Loucy (cell line): Measurements from ENCODE around the gene NRP1.

Source experiments
- H2AFZ ChIP-seq: fragments of 200-600 bp; sonication (generic); 2 replicates; pipeline ENCODE4 v1.6.0; 2016; ENCODE audit warnings: antibody characterized with exemption, mild to moderate bottlenecking, low read length, moderate library complexity
- H3F3A ChIP-seq: fragments of 200-600 bp; 2 replicates; pipeline ENCODE4 v1.6.0; 2016; ENCODE audit warnings: antibody characterized with exemption, low read depth, mild to moderate bottlenecking
- H3K27me3 ChIP-seq: fragments of 200-600 bp; sonication (generic); 2 replicates; pipeline ENCODE4 v1.6.1; 2014; ENCODE audit warnings: low read length, mild to moderate bottlenecking; ENCODE audit not compliant: insufficient read depth, poor library complexity, severe bottlenecking
- H3K36me3 ChIP-seq: fragments of 200-600 bp; sonication (generic); 2 replicates; pipeline ENCODE4 v1.6.1; 2016; ENCODE audit warnings: low read length; ENCODE audit not compliant: insufficient read depth
- H3K4me1 ChIP-seq: fragments of 200-600 bp; sonication (generic); 2 replicates; pipeline ENCODE4 v1.5.1; 2014; ENCODE audit warnings: low read length, mild to moderate bottlenecking; ENCODE audit not compliant: insufficient read depth, poor library complexity, severe bottlenecking
- H3K4me2 ChIP-seq: fragments of 200-600 bp; sonication (generic); 2 replicates; pipeline ENCODE4 v1.6.0; 2014; ENCODE audit warnings: antibody characterized with exemption, low read length, low read depth, mild to moderate bottlenecking; ENCODE audit not compliant: poor library complexity, severe bottlenecking
- H3K4me3 ChIP-seq: fragments of 200-600 bp; sonication (generic); 2 replicates; pipeline ENCODE4 v1.5.1; 2014; ENCODE audit warnings: low read length, mild to moderate bottlenecking, mixed read lengths; ENCODE audit not compliant: poor library complexity, severe bottlenecking
- H3K79me2 ChIP-seq: fragments of 200-600 bp; sonication (generic); 2 replicates; pipeline ENCODE4 v1.6.1; 2014; ENCODE audit warnings: low read length; ENCODE audit not compliant: insufficient read depth
- H3K9ac ChIP-seq: fragments of 200-600 bp; sonication (generic); 2 replicates; pipeline ENCODE4 v1.6.0; 2014; ENCODE audit warnings: mild to moderate bottlenecking, low read depth, low read length, moderate library complexity; ENCODE audit not compliant: poor library complexity, severe bottlenecking
- H3K9me2 ChIP-seq: fragments of 200-600 bp; sonication (generic); replicated peaks from 2 replicates; pipeline ENCODE4 v1.6.1; 2016; ENCODE audit warnings: low read depth, low read length, mixed read lengths
- H3K9me3 ChIP-seq: fragments of 200-600 bp; sonication (generic); 2 replicates; pipeline ENCODE4 v1.6.1; 2014; ENCODE audit warnings: mild to moderate bottlenecking, antibody characterized with exemption, low read length, low read depth; ENCODE audit not compliant: insufficient read depth
- H4K20me1 ChIP-seq: fragments of 200-600 bp; sonication (generic); 2 replicates; pipeline ENCODE4 v1.6.0; 2014; ENCODE audit warnings: antibody characterized with exemption, low read length, mild to moderate bottlenecking; ENCODE audit not compliant: insufficient read depth, poor library complexity, severe bottlenecking
- CTCF ChIP-seq: fragments of 200-600 bp; sonication (generic); conservative IDR thresholded peaks from 2 replicates; pipeline ENCODE4 v1.5.1; 2014; ENCODE audit warnings: mild to moderate bottlenecking, antibody characterized with exemption, low read length
- EZH2phosphoT487 ChIP-seq: fragments of 200-600 bp; IDR thresholded peaks from 2 replicates; pipeline ENCODE4 v1.6.1; 2018; ENCODE audit warnings: antibody characterized with exemption, mild to moderate bottlenecking, moderate library complexity, borderline replicate concordance

NRP1 gene

DNA sequence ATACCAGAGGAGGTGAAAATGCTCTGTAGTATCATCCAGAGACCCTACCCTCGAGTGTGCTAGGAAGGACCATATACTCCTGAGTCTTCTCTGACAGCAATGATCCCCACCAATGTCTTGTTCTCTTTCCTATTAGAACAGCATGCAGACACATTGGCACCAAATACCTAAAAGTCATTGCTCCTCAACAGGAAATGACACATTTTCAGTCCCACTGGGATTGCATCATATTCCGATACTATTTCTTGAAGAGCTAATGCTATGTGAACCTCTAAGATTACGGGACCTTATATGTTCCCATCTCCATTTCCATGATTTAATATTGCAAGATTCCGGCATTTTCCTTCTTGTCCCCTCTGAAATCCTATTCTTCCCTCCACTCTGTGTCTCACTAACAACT is 177.4 kb downstream of the NRP1 start:
- Histone ChIP-seq H3K9ac (no peak overlapping the region), H3K9me2 (no peaks in the 10 kb centered on the region), H2AFZ (no peak overlapping the region), H4K20me1 (no peaks in the 10 kb centered on the region), H3K4me2 (no peak overlapping the region), H3K9me3 (no peaks in the 10 kb centered on the region), H3K27me3 (no peaks in the 10 kb centered on the region), H3K4me3 (no peak overlapping the region), H3K4me1 (peaks cover 9% of the 10 kb centered on the region), H3K79me2 (no peaks in the 10 kb centered on the region), H3K36me3 (no peaks in the 10 kb centered on the region), H3F3A (no peaks in the 10 kb centered on the region)
- no peak for TF ChIP-seq EZH2phosphoT487
- no peak for TF ChIP-seq CTCF

GRCh38 chr10:33155720-33156638 is 178.5 kb downstream of the NRP1 start:
- Histone ChIP-seq H3K4me3 (no peak overlapping the region), H3K9ac (no peak overlapping the region), H3K9me2 (no peaks in the 10 kb centered on the region), H2AFZ (peak overlapping the region; percentile 47), H3K27me3 (no peaks in the 10 kb centered on the region), H3K4me1 (peaks cover 15% of the 10 kb centered on the region), H3K4me2 (no peak overlapping the region), H4K20me1 (no peaks in the 10 kb centered on the region), H3K36me3 (no peaks in the 10 kb centered on the region), H3K9me3 (no peaks in the 10 kb centered on the region), H3K79me2 (no peaks in the 10 kb centered on the region), H3F3A (no peaks in the 10 kb centered on the region)
- TF ChIP-seq EZH2phosphoT487: no peak
- peak; percentile 97 for TF ChIP-seq CTCF

- Histone ChIP-seq H3K9me2 (no peaks in the 10 kb centered on the region), H3K79me2 (no peaks in the 10 kb centered on the region), H3K4me3 (no peak overlapping the region), H3F3A (no peaks in the 10 kb centered on the region), H4K20me1 (no peaks in the 10 kb centered on the region), H3K4me2 (no peak overlapping the region), H3K9ac (no peak overlapping the region), H2AFZ (no peak overlapping the region; the same call in 1 of the 2 replicates), H3K27me3 (no peaks in the 10 kb centered on the region), H3K9me3 (no peaks in the 10 kb centered on the region), H3K36me3 (no peaks in the 10 kb centered on the region), H3K4me1 (peaks cover 22% of the 10 kb centered on the region)
- no peak for TF ChIP-seq EZH2phosphoT487
- no peak for TF ChIP-seq CTCF
Measured at GRCh38 chr10:33154590-33154989, 179.9 kb downstream of the NRP1 start.
